ENCODE data around the gene DOCK6. TPM values are rescaled to one million over a fixed set of nuclear protein-coding genes. Genes with fewer than 3 reads are reported as not detected.

Gene DOCK6
- total RNA-seq, 1 donor from 2014 or later, result 56.8 TPM

DNA sequence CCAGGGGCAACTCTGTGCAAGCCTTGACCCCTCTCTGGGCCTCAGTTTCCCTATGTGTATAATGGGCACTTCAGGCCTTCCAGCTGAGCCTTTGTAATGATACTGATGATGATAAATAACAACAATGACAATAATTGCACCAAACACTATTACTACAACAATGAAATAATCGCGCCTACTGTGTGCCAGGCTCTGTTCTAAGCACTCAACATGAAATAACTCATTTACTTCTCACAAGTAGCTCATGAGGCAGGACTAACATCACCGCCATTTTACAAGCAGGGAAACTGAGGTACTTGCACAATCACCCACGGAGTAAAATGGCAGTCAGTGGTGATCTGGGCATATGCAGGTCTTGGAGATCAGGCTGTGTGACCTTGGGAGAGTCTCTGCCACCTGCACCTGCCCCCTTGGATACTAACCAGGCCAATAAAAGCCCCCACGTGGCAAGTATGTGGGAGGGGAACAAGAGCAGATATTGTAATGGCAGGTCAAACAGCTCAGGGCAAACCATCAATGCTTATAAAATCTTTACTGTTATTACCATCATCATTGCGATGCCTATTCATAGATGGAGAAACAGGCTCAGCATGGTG lies 23.4 kb downstream of the DOCK6 start:
- H3K4me3 ChIP-seq (ENCODE audit: low read depth, low read length), result no peak overlapping the region
- no peaks in the 10 kb centered on the region for H3K36me3 ChIP-seq (ENCODE audit: control insufficient read depth, insufficient read depth, low read length)
- no peaks in the 10 kb centered on the region for H3K27me3 ChIP-seq (ENCODE audit: control insufficient read depth, insufficient read depth, low read length)
- TF ChIP-seq CTCF (IDR thresholded peaks at IDR 0.05; ENCODE audit: insufficient read depth, low read length, poor library complexity, severe bottlenecking), result no peak
- DNase-seq (ENCODE audit: low read depth), result no peak

GRCh38 chr19:11238041-11238440 lies 24.3 kb downstream of the DOCK6 start:
- H3K36me3 ChIP-seq (ENCODE audit: control insufficient read depth, insufficient read depth, low read length), result no peaks in the 10 kb centered on the region
- TF ChIP-seq CTCF (IDR thresholded peaks at IDR 0.05; ENCODE audit: insufficient read depth, low read length, poor library complexity, severe bottlenecking), result no peak
- H3K4me3 ChIP-seq (ENCODE audit: low read depth, low read length), result no peak overlapping the region
- H3K27me3 ChIP-seq (ENCODE audit: control insufficient read depth, insufficient read depth, low read length), result no peaks in the 10 kb centered on the region
- no peak for DNase-seq (ENCODE audit: low read depth)

DNA sequence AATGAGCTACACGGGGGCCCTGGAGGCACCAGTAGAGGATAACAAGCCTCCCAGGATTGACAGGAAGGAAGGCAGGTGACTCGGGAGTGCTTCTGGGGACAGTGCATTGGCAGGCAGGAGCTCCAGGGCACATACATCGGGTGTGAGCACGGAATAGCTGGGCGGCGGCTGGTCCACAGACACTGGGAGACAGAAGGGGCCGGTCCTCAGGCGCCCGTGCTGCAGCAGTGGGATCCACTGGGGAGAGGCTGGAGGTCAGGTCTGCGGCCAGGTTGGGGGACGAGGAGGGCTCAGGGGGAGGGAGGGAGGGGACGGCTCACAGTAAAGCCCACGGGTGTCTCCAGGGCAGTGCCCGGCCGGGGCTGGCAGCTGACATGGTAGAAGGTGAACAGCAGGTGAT lies 25.0 kb downstream of the DOCK6 start:
- Histone ChIP-seq H3K4me3 (ENCODE audit: low read depth, low read length) (no peak overlapping the region), H3K36me3 (ENCODE audit: control insufficient read depth, insufficient read depth, low read length) (no peaks in the 10 kb centered on the region), H3K27me3 (ENCODE audit: control insufficient read depth, insufficient read depth, low read length) (no peaks in the 10 kb centered on the region)
- no peak for TF ChIP-seq CTCF (IDR thresholded peaks at IDR 0.05; ENCODE audit: insufficient read depth, low read length, poor library complexity, severe bottlenecking)
- no peak for DNase-seq (ENCODE audit: low read depth)

- Histone ChIP-seq H3K4me3 (ENCODE audit: low read depth, low read length) (no peak overlapping the region), H3K27me3 (ENCODE audit: control insufficient read depth, insufficient read depth, low read length) (no peaks in the 10 kb centered on the region), H3K36me3 (ENCODE audit: control insufficient read depth, insufficient read depth, low read length) (no peaks in the 10 kb centered on the region)
- TF ChIP-seq CTCF (IDR thresholded peaks at IDR 0.05; ENCODE audit: insufficient read depth, low read length, poor library complexity, severe bottlenecking), result no peak
- no peak for DNase-seq (ENCODE audit: low read depth)
Observed at GRCh38 chr19:11236324-11237301, 25.7 kb downstream of the DOCK6 start.

DNA sequence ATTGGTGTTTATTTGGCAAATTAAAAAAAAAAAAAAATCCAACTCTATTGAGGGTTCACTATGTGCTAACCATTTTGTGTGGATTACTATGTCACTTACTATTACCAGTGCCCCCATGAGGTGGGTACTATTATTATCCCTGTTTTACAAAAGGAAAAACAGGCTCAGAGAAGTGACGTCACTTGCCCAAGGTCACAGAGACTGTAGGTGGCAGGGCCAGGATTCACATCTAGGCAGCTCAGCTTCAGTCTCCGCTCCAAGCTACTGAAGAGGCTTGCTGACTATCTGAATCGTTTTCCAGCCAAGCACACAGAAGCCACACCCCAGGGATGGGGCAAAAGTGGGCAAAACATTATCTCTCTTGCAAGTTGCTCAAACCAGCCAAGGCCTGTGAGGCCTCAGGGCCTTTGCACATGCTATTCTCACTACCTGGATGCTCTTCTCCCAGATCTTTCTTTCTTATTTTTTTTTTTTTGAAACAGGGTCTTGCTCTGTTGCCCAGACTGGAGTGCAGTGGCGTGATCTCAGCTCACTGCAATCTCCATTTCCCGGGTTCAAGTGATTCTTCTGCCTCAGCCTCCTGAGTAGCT lies 27.7 kb downstream of the DOCK6 start:
- DNase-seq (ENCODE audit: low read depth), result no peak
- Histone ChIP-seq H3K36me3 (ENCODE audit: control insufficient read depth, insufficient read depth, low read length) (no peaks in the 10 kb centered on the region), H3K4me3 (ENCODE audit: low read depth, low read length) (no peak overlapping the region), H3K27me3 (ENCODE audit: control insufficient read depth, insufficient read depth, low read length) (no peaks in the 10 kb centered on the region)
- no peak for TF ChIP-seq CTCF (IDR thresholded peaks at IDR 0.05; ENCODE audit: insufficient read depth, low read length, poor library complexity, severe bottlenecking)

Measured in kidney epithelial cell (primary cell).